ENCODE measurements around the gene UBE2F. TPM values are rescaled to one million over a fixed set of nuclear protein-coding genes. Genes with fewer than 3 reads are reported as not detected.

The UBE2F gene
- total RNA-seq, 1 experiment from 2014 or later: 103 TPM

- Histone ChIP-seq H3K9me3 (ENCODE audit: insufficient read depth, low read depth) (0 out of 2 replicates have a peak, but pooled peaks cover 7% of the 10 kb centered on the region), H3K27ac (no peak overlapping the region), H2AFZ (no peak overlapping the region), H3K36me3 (ENCODE audit: low read depth) (no peaks in the 10 kb centered on the region), H3F3A (ENCODE audit: insufficient read depth, low read depth) (peaks cover 13% of the 10 kb centered on the region; the same call in 1 of the 2 replicates), H3K4me2 (no peak overlapping the region), H3K4me1 (replicated peaks; ENCODE audit: insufficient read depth) (peaks cover 20% of the 10 kb centered on the region), H3K4me3 (no peak overlapping the region), H3K27me3 (ENCODE audit: insufficient read depth, low read depth) (no peaks in the 10 kb centered on the region), H4K20me1 (ENCODE audit: insufficient read depth) (no peaks in the 10 kb centered on the region), H3K79me2 (ENCODE audit: low read depth) (no peaks in the 10 kb centered on the region), H3K9me2 (ENCODE audit: insufficient read depth) (no peaks in the 10 kb centered on the region)
- intact Hi-C loops (cut with micrococcal nuclease; ENCODE audit: unreplicated experiment): no loop called here
- no peak for TF ChIP-seq EZH2 (IDR thresholded peaks at IDR 0.05; ENCODE audit: low read depth)
- TF ChIP-seq CTCF (conservative IDR thresholded peaks at IDR 0.05): no peak
- no peak for DNase-seq
- CTCF ChIA-PET: no interaction called here
- BruUV-seq (replicated peaks): no TSS peak
- POLR2A ChIA-PET (ENCODE audit: unreplicated experiment): no interaction called here
These were observed 34.1 kb upstream of the UBE2F start for GRCh38 chr2:237932731-237933131.

- H3K4me3 ChIP-seq: no peak overlapping the region
- H4K20me1 ChIP-seq (ENCODE audit: insufficient read depth): no peaks in the 10 kb centered on the region
- no peak for TF ChIP-seq CTCF (conservative IDR thresholded peaks at IDR 0.05)
- TF ChIP-seq EZH2 (IDR thresholded peaks at IDR 0.05; ENCODE audit: low read depth): no peak
- H3K4me2 ChIP-seq: no peak overlapping the region
- ChIA-PET CTCF (no interaction called here), POLR2A (ENCODE audit: unreplicated experiment) (no interaction called here)
- no peaks in the 10 kb centered on the region for H3K79me2 ChIP-seq (ENCODE audit: low read depth)
- H3K27ac ChIP-seq: no peak overlapping the region
- H3K27me3 ChIP-seq (ENCODE audit: insufficient read depth, low read depth): no peaks in the 10 kb centered on the region
- no peaks in the 10 kb centered on the region for H3K36me3 ChIP-seq (ENCODE audit: low read depth)
- H2AFZ ChIP-seq: no peak overlapping the region
- H3K9me2 ChIP-seq (ENCODE audit: insufficient read depth): no peaks in the 10 kb centered on the region
- DNase-seq: no peak
- no TSS peak for BruUV-seq (replicated peaks)
- 0 out of 2 replicates have a peak, but pooled peaks cover 3% of the 10 kb centered on the region for H3F3A ChIP-seq (ENCODE audit: insufficient read depth, low read depth)
- 0 out of 2 replicates have a peak, but pooled peaks cover 7% of the 10 kb centered on the region for H3K9me3 ChIP-seq (ENCODE audit: insufficient read depth, low read depth)
- intact Hi-C loops (cut with micrococcal nuclease; ENCODE audit: unreplicated experiment): no loop called here
- H3K4me1 ChIP-seq (replicated peaks; ENCODE audit: insufficient read depth): peaks cover 12% of the 10 kb centered on the region
These were observed 32.6 kb upstream of the UBE2F start for GRCh38 chr2:237934186-237934585.

GRCh38 chr2:237935740-237936452 lies 30.9 kb upstream of the UBE2F start:
- BruUV-seq (replicated peaks): no TSS peak
- H3K4me3 ChIP-seq: no peak overlapping the region
- H3K27me3 ChIP-seq (ENCODE audit: insufficient read depth, low read depth): no peaks in the 10 kb centered on the region
- peaks cover 12% of the 10 kb centered on the region for H3K4me1 ChIP-seq (replicated peaks; ENCODE audit: insufficient read depth)
- peak overlapping the region; percentile 1; the same call in 1 of the 2 replicates for H3K4me2 ChIP-seq
- intact Hi-C loops (cut with micrococcal nuclease; ENCODE audit: unreplicated experiment): no loop called here
- no peak overlapping the region for H2AFZ ChIP-seq
- H3F3A ChIP-seq (ENCODE audit: insufficient read depth, low read depth): 0 out of 2 replicates have a peak, but pooled peaks cover 3% of the 10 kb centered on the region
- no peak for TF ChIP-seq EZH2 (IDR thresholded peaks at IDR 0.05; ENCODE audit: low read depth)
- TF ChIP-seq CTCF (conservative IDR thresholded peaks at IDR 0.05): no peak
- no peaks in the 10 kb centered on the region for H3K9me3 ChIP-seq (ENCODE audit: insufficient read depth, low read depth)
- H3K36me3 ChIP-seq (ENCODE audit: low read depth): no peaks in the 10 kb centered on the region
- H3K27ac ChIP-seq: no peak overlapping the region
- no peaks in the 10 kb centered on the region for H3K9me2 ChIP-seq (ENCODE audit: insufficient read depth)
- no peaks in the 10 kb centered on the region for H4K20me1 ChIP-seq (ENCODE audit: insufficient read depth)
- H3K79me2 ChIP-seq (ENCODE audit: low read depth): no peaks in the 10 kb centered on the region
- DNase-seq: peak; percentile 55 to 66
- CTCF ChIA-PET: no interaction called here
- POLR2A ChIA-PET (ENCODE audit: unreplicated experiment): interaction anchor here (0.6 kb wide), 2 partner anchors 38 to 61 kb away, joined by 3 to 7 read pairs; no protein-coding TSS in a partner anchor
